CD14-positive monocyte (primary cell): ENCODE results near the gene LAMC3. TPM values are rescaled to one million over a fixed set of nuclear protein-coding genes. Genes with fewer than 3 reads are reported as not detected.

ENCODE experiments used
- DNase-seq, 3 donors: peaks; one replicate each; pipeline ENCODE4 v3.0.0-alpha.2; 2011 to 2022
- H2AFZ ChIP-seq: 2 replicates; pipeline ENCODE4 v1.6.0; 2012; ENCODE audit warnings: mild to moderate bottlenecking, low read depth, low read length, inconsistent platforms; ENCODE audit not compliant: insufficient read depth, poor library complexity, severe bottlenecking
- H3K27ac ChIP-seq, 2 donors: 1 replicate in 1 of 2; 2 replicates in 1 of 2; pipeline ENCODE4 v1.5.1; 2012 to 2013; ENCODE audit warnings: low read length in 2 of 2, control low read depth in 1 of 2, inconsistent platforms in 1 of 2, low read depth in 1 of 2, mild to moderate bottlenecking in 1 of 2
- H3K27me3 ChIP-seq, 2 donors: one replicate each; pipeline versions ENCODE4 v1.6.0 to v1.6.1; 2011 to 2013; ENCODE audit warnings: low read length in 2 of 2; ENCODE audit not compliant: control insufficient read depth in 2 of 2, insufficient read depth in 2 of 2
- H3K36me3 ChIP-seq, 2 donors: replicated peaks in 1 of 2; 1 replicate in 1 of 2; 2 replicates in 1 of 2; pipeline versions ENCODE4 v1.5.1 to v1.6.1; 2012 to 2013; ENCODE audit warnings: low read length in 2 of 2, control low read depth in 1 of 2, inconsistent platforms in 1 of 2, mild to moderate bottlenecking in 1 of 2; ENCODE audit not compliant: insufficient read depth in 2 of 2, control insufficient read depth in 1 of 2
- H3K4me1 ChIP-seq, 2 donors: 1 replicate in 1 of 2; 2 replicates in 1 of 2; pipeline versions ENCODE4 v1.5.1 to v1.6.1; 2012 to 2013; ENCODE audit warnings: low read length in 2 of 2, control low read depth in 1 of 2, inconsistent platforms in 1 of 2, mild to moderate bottlenecking in 1 of 2, moderate library complexity in 1 of 2; ENCODE audit not compliant: insufficient read depth in 2 of 2, control insufficient read depth in 1 of 2
- H3K4me2 ChIP-seq: replicated peaks from 2 replicates; pipeline ENCODE3; 2012; ENCODE audit warnings: low read length, moderate library complexity, mild to moderate bottlenecking; ENCODE audit not compliant: poor library complexity, severe bottlenecking; ENCODE audit errors: extremely low read depth
- H3K4me3 ChIP-seq, 3 experiments: fragments of 200-600 bp in 1 of 3; sonication (generic) in 1 of 3; replicated peaks in 1 of 3; 1 replicate in 2 of 3; 2 replicates in 1 of 3; pipeline ENCODE4 v1.5.1; 2011 to 2013; ENCODE audit warnings: low read length in 3 of 3, mild to moderate bottlenecking in 3 of 3, control low read depth in 2 of 3, low read depth in 2 of 3, inconsistent platforms in 1 of 3, moderate library complexity in 1 of 3
- H3K79me2 ChIP-seq: 2 replicates; pipeline ENCODE4 v1.6.0; 2012; ENCODE audit warnings: mild to moderate bottlenecking, control low read depth, inconsistent platforms, low read length, moderate library complexity; ENCODE audit not compliant: insufficient read depth
- H3K9ac ChIP-seq: 2 replicates; pipeline ENCODE4 v1.6.0; 2017; ENCODE audit warnings: low read length, mild to moderate bottlenecking; ENCODE audit not compliant: insufficient read depth, poor library complexity, severe bottlenecking
- H3K9me3 ChIP-seq, 2 donors: replicated peaks in 1 of 2; 1 replicate in 1 of 2; 2 replicates in 1 of 2; pipeline versions ENCODE4 v1.5.1 to v1.6.1; 2012 to 2013; ENCODE audit warnings: low read length in 2 of 2, control low read depth in 1 of 2; ENCODE audit not compliant: control insufficient read depth in 1 of 2, insufficient read depth in 1 of 2
- H4K20me1 ChIP-seq: 2 replicates; pipeline ENCODE4 v1.6.0; 2012; ENCODE audit warnings: mild to moderate bottlenecking, low read length, control low read depth, moderate library complexity; ENCODE audit not compliant: insufficient read depth
- H3K27ac Mint-ChIP-seq, 7 donors: one replicate each; pipeline ENCODE4 v1.8.0; 2020; ENCODE audit warnings: mild to moderate bottlenecking in 7 of 7, mixed read lengths in 7 of 7, moderate library complexity in 6 of 7, inconsistent platforms in 2 of 7
- H3K27me3 Mint-ChIP-seq, 3 donors: one replicate each; pipeline ENCODE4 v1.8.0; 2021 to 2022; ENCODE audit warnings: low read depth in 3 of 3, mild to moderate bottlenecking in 3 of 3, mixed read lengths in 3 of 3, moderate library complexity in 3 of 3, inconsistent platforms in 1 of 3
- H3K36me3 Mint-ChIP-seq, 2 donors: one replicate each; pipeline ENCODE4 v1.8.0; 2020; ENCODE audit warnings: mixed read lengths in 2 of 2, inconsistent platforms in 1 of 2, mild to moderate bottlenecking in 1 of 2
- H3K4me1 Mint-ChIP-seq: one replicate; pipeline ENCODE4 v1.8.0; 2020; ENCODE audit warnings: mild to moderate bottlenecking, mixed read lengths
- H3K4me3 Mint-ChIP-seq, 2 donors: one replicate each; pipeline ENCODE4 v1.8.0; 2020; ENCODE audit warnings: mild to moderate bottlenecking in 2 of 2, mixed read lengths in 2 of 2, moderate library complexity in 1 of 2
- H3K9me3 Mint-ChIP-seq, 7 donors: one replicate each; pipeline ENCODE4 v1.8.0; 2020 to 2022; ENCODE audit warnings: mixed read lengths in 7 of 7, mild to moderate bottlenecking in 6 of 7, moderate library complexity in 6 of 7, inconsistent platforms in 2 of 7
- WGBS: methylation state at CpG from one replicate; pipeline ENCODE4 v1.1.5; 2013; ENCODE audit warnings: missing lambda C conversion rate; ENCODE audit not compliant: insufficient coverage; 5-methylcytosine and 5-hydroxymethylcytosine counted together
- intact Hi-C, 2 donors: fragments of 100-400 bp; cut with micrococcal nuclease; formaldehyde crosslinking; loops; one replicate each; pipeline versions ENCODE4 v1.15.0 to v1.15.1; 2023
- polyA plus RNA-seq, 3 donors: library from polyadenylated mRNA; depleted of rRNA in 1 of 3; unstranded in 2 of 3; stranded (reverse) in 1 of 3; fragments of 300-500 nt in 2 of 3; fragments of >200 nt in 1 of 3; fragmentation: Illumina TruSeq in 2 of 3; gene quantifications; 1 replicate in 2 of 3; 2 replicates in 1 of 3; pipeline ENCODE4 v1.2.3, GENCODE V29; 2012 to 2021
- TF ChIP-seq, protein P1 (sequence below): fragments of 200-600 bp; IDR thresholded peaks from one replicate; pipeline ENCODE4 v1.8.0; 2022; ENCODE audit warnings: antibody characterized with exemption, mild to moderate bottlenecking

Gene LAMC3
- polyA plus RNA-seq, 3 donors = 0.19 TPM; not detected in 2

DNA sequence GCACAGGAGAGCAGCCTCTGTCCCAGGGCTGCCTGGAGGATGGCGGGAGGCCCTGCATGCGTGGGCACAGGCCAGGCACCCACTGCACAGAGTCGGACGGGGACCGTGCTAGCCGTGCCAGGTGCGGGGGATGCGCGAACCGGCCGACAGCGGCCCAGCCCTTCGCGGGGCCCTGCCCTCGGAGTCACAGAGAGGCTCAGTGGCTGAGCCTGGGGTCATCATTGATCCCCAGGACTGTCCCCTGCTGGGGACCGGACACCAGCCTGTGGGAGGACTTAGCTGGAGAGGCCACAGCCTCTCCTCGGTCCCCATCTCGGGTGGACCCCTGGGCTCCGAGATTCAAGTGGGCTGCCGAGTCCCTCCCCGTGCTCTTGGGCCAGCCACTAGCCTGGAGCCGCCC is 19.1 kb upstream of the LAMC3 start:
- Mint-ChIP-seq H3K27ac (no peak overlapping the region), H3K27me3 (peaks cover 0 to 4% (median 2%) of the 10 kb centered on the region in 3 donors), H3K4me1 (peaks cover 6% of the 10 kb centered on the region), H3K4me3 (no peak overlapping the region), H3K36me3 (no peaks in the 10 kb centered on the region), H3K9me3 (peaks cover 0 to 3% (median 0%) of the 10 kb centered on the region in 7 donors)
- H3K9me3 ChIP-seq = no peaks in the 10 kb centered on the region
- H3K27ac ChIP-seq = no peak overlapping the region
- H3K4me1 ChIP-seq = peaks cover 37 to 39% of the 10 kb centered on the region in 2 donors
- no peaks in the 10 kb centered on the region for H3K36me3 ChIP-seq
- no peak overlapping the region for H3K4me2 ChIP-seq
- 88% methylated on average over 22 of the region's 22 CpGs for whole genome bisulfite sequencing
- TF ChIP-seq, protein P1, sequence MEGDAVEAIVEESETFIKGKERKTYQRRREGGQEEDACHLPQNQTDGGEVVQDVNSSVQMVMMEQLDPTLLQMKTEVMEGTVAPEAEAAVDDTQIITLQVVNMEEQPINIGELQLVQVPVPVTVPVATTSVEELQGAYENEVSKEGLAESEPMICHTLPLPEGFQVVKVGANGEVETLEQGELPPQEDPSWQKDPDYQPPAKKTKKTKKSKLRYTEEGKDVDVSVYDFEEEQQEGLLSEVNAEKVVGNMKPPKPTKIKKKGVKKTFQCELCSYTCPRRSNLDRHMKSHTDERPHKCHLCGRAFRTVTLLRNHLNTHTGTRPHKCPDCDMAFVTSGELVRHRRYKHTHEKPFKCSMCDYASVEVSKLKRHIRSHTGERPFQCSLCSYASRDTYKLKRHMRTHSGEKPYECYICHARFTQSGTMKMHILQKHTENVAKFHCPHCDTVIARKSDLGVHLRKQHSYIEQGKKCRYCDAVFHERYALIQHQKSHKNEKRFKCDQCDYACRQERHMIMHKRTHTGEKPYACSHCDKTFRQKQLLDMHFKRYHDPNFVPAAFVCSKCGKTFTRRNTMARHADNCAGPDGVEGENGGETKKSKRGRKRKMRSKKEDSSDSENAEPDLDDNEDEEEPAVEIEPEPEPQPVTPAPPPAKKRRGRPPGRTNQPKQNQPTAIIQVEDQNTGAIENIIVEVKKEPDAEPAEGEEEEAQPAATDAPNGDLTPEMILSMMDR = no peak
- H3K4me3 ChIP-seq = no peak overlapping the region
- no peak overlapping the region for H2AFZ ChIP-seq
- no peak overlapping the region for H3K9ac ChIP-seq
- DNase-seq = no peak
- no peaks in the 10 kb centered on the region for H4K20me1 ChIP-seq
- no peaks in the 10 kb centered on the region for H3K27me3 ChIP-seq
- no peaks in the 10 kb centered on the region for H3K79me2 ChIP-seq
- intact Hi-C loops = loop anchor here in 1 of 2 donors (10.0 kb wide), 1 partner anchor 285 kb away; no protein-coding TSS in a partner anchor

DNA sequence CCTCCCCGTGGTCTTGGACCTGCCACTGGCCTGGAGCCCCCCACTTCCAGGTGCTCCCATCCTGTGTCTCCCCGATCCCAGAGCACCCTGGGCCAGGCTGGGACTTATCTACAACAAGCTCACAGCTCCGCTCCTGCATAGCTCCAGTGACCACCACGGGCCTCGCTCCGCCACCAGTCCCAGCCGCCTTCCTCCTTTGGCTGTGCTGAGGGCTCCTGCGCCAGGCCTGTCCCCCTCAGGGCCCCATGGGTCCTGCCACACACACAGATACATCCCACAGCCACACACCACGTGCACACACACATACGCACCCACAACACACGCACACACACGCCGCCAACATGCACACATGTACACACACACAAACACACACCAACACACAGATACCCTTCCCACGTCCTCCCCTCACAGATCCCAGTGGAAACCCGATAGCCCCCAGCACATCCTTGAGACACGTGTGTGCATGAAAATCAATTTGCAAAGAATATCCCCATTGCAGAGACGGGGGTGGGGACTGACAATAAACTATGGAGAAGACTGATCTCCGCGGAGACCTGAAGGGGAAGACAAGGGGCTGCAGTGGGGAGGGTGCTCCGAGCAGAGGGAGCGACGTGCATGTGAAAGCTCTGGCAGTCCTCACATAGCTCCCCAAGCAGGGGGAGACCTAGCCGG is 18.5 kb upstream of the LAMC3 start:
- Histone ChIP-seq H3K4me2 (no peak overlapping the region), H3K4me1 (peaks cover 42 to 45% of the 10 kb centered on the region in 2 donors), H2AFZ (no peak overlapping the region), H3K4me3 (no peak overlapping the region), H4K20me1 (no peaks in the 10 kb centered on the region), H3K27me3 (no peaks in the 10 kb centered on the region), H3K9ac (no peak overlapping the region), H3K36me3 (no peaks in the 10 kb centered on the region), H3K9me3 (no peaks in the 10 kb centered on the region), H3K79me2 (no peaks in the 10 kb centered on the region), H3K27ac (no peak overlapping the region)
- no peak for DNase-seq
- Mint-ChIP-seq H3K36me3 (no peaks in the 10 kb centered on the region), H3K9me3 (peaks cover 0 to 3% (median 0%) of the 10 kb centered on the region in 7 donors), H3K4me3 (peak overlapping the region in 1 of 2 donors; percentile 2), H3K4me1 (peaks cover 6% of the 10 kb centered on the region), H3K27me3 (peaks cover 0 to 4% (median 2%) of the 10 kb centered on the region in 3 donors), H3K27ac (no peak overlapping the region)
- TF ChIP-seq, protein P1 = no peak
- 62% methylated on average over 22 of the region's 23 CpGs for WGBS
- intact Hi-C loops = loop anchor here in 1 of 2 donors (10.0 kb wide), 1 partner anchor 286 kb away; no protein-coding TSS in a partner anchor
